Middle frontal gyrus (tissue), 1 donor: ENCODE measurements around the gene TDRD9.
"Not testable (repeated sequence)": the region's sequence is repeated elsewhere in the genome, so short reads cannot be mapped to it uniquely, and the experiment has no call there.

Experiments used
- DNase-seq: peaks from one replicate; pipeline ENCODE4 v3.0.0-alpha.2; 2015; ENCODE audit warnings: low spot score; ENCODE audit errors: extremely low spot score

TDRD9 gene

GRCh38 chr14:103892247-103892646, 36.0 kb upstream of the TDRD9 start:
- DNase-seq = no peak

GRCh38 chr14:103894034-103894722, 34.1 kb upstream of the TDRD9 start:
- DNase-seq = no peak

- DNase-seq = no peak
Observed at GRCh38 chr14:103894723-103895059, 33.6 kb upstream of the TDRD9 start.

GRCh38 chr14:103896578-103896977, 31.7 kb upstream of the TDRD9 start:
- no peak for DNase-seq

GRCh38 chr14:103897075-103897947, 30.9 kb upstream of the TDRD9 start:
- no peak for DNase-seq

GRCh38 chr14:103898204-103898603, 30.1 kb upstream of the TDRD9 start:
- no peak for DNase-seq

GRCh38 chr14:103898711-103899110, 29.5 kb upstream of the TDRD9 start:
- DNase-seq = no peak

GRCh38 chr14:103899316-103899715, 28.9 kb upstream of the TDRD9 start:
- no peak for DNase-seq

- DNase-seq = no peak
Observed at GRCh38 chr14:103899833-103900232, 28.4 kb upstream of the TDRD9 start.

- no peak for DNase-seq
Observed at GRCh38 chr14:103904493-103905107, 23.7 kb upstream of the TDRD9 start.

- no peak for DNase-seq
Observed at GRCh38 chr14:103905842-103906456, 22.3 kb upstream of the TDRD9 start.

GRCh38 chr14:103908580-103908979, 19.7 kb upstream of the TDRD9 start:
- no peak for DNase-seq

GRCh38 chr14:103909531-103910261, 18.6 kb upstream of the TDRD9 start:
- DNase-seq = no peak

GRCh38 chr14:103910262-103910935, 17.9 kb upstream of the TDRD9 start:
- DNase-seq = peak; percentile 53

GRCh38 chr14:103910984-103911383, 17.3 kb upstream of the TDRD9 start:
- DNase-seq = no peak

- DNase-seq = no peak
Observed at GRCh38 chr14:103915616-103916015, 12.6 kb upstream of the TDRD9 start.

- no peak for DNase-seq
Observed at GRCh38 chr14:103916636-103917262, 11.5 kb upstream of the TDRD9 start.

GRCh38 chr14:103920981-103921854, 7.0 kb upstream of the TDRD9 start:
- peak; percentile 87 for DNase-seq

GRCh38 chr14:103921855-103922200, 6.4 kb upstream of the TDRD9 start:
- DNase-seq = not testable (repeated sequence)
